HFFc6 (cell line): ENCODE measurements around the gene GABPA. TPM values are rescaled to one million over a fixed set of nuclear protein-coding genes. Genes with fewer than 3 reads are reported as not detected.

Experiments used
- DNase-seq: peaks from one replicate; pipeline ENCODE4 v3.0.0-alpha.2; 2018
- H3K27ac Mint-ChIP-seq: 2 replicates; pipeline ENCODE4 v1.8.0; 2020; ENCODE audit warnings: mild to moderate bottlenecking, mixed read lengths
- H3K27me3 Mint-ChIP-seq: 2 replicates; pipeline ENCODE4 v1.8.0; 2021; ENCODE audit warnings: mild to moderate bottlenecking, moderate library complexity, mixed read lengths; ENCODE audit not compliant: insufficient read depth
- H3K36me3 Mint-ChIP-seq: 2 replicates; pipeline ENCODE4 v1.8.0; 2021; ENCODE audit warnings: low read depth, mixed read lengths
- H3K4me1 Mint-ChIP-seq: 2 replicates; pipeline ENCODE4 v1.8.0; 2020; ENCODE audit warnings: low read depth, mixed read lengths
- H3K4me3 Mint-ChIP-seq: 2 replicates; pipeline ENCODE4 v1.8.0; 2020; ENCODE audit warnings: mild to moderate bottlenecking, moderate library complexity, mixed read lengths
- H3K9me3 Mint-ChIP-seq: 2 replicates; pipeline ENCODE4 v1.8.0; 2020; ENCODE audit warnings: mild to moderate bottlenecking, mixed read lengths
- CTCF ChIP-seq: fragments of 200-600 bp; sonication (generic); IDR thresholded peaks from 2 replicates; pipeline ENCODE4 v1.5.0; 2021; ENCODE audit warnings: antibody characterized with exemption, mild to moderate bottlenecking
- total RNA-seq, 6 experiments: library from RNA; stranded (reverse); fragmentation: NEBNext Ultra II Directional; extraction: Animal tissue kit (Norgen Biotek cat#: 25700); gene quantifications; 2 replicates in 1 of 6; 3 replicates in 5 of 6; pipeline ENCODE4 v1.2.3, GENCODE V29; 2021

GABPA gene
- total RNA-seq, 6 experiments from 2014 or later: 15.6 to 20.1 (median 18.4) TPM

DNA sequence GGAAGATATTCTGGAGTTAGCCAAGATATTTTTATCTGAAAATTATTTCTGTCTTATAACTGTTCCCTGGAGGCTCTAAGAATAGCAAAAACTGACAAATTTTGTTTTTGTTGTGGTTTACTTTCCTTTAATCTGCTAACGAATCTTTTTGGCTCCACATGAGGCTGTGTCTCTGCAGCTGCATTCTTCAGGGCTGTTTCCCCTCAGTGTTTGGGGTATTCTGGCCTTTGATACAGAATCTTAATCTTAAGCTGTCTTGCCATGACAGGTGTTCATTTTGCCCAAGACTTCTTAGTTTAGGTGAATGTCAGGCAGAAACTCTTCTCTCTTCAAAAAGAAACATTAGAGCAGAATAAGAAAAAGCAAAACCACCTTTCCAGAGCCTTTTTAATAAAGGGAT lies 83.8 kb downstream of the GABPA start:
- Mint-ChIP-seq H3K36me3 (no peaks in the 10 kb centered on the region), H3K27me3 (peaks cover 12% of the 10 kb centered on the region), H3K9me3 (no peaks in the 10 kb centered on the region), H3K4me1 (peaks cover 6% of the 10 kb centered on the region), H3K27ac (no peak overlapping the region), H3K4me3 (no peak overlapping the region)
- no peak for TF ChIP-seq CTCF
- DNase-seq: no peak

Other genes starting within 250 kb of the GABPA start
- gene MRPL39, start 127.5 kb upstream of the GABPA start, total RNA-seq: 10 to 100 TPM; 25.3 to 34.1 (median 31.7) TPM
- gene JAM2, start 95.7 kb upstream of the GABPA start, total RNA-seq: under 1 TPM in 5 of 6 experiments, not detected in 1; 0.19 to 0.48 (median 0.31) TPM
- 100 to 1,000 TPM; 144 to 166 (median 161) TPM for gene ATP5PF, start 68 bp upstream of the GABPA start, total RNA-seq